Activated CD4-positive, alpha-beta T cell treated with anti-CD3 and anti-CD28 coated beads for 36 hours (primary cell): Measurements from ENCODE around the gene OR4D1. TPM values are rescaled to one million over a fixed set of nuclear protein-coding genes. Genes with fewer than 3 reads are reported as not detected.

Experiments
- ATAC-seq: fragments of 200-7000 bp; cut with Tn5 transposase; one replicate; pipeline ENCODE4 v1.10.0; 2021; ENCODE audit warnings: mild to moderate bottlenecking, moderate library complexity
- CTCF ChIA-PET: fragments of 350-600 bp; sonication (Branson Sonifier 250); formaldehyde crosslinking; loops from one replicate; lab custom pipeline; 2021; ENCODE audit warnings: antibody characterized with exemption; lab: Charles Lee
- POLR2A ChIA-PET: fragments of 350-600 bp; sonication (Branson Sonifier 250); formaldehyde crosslinking; loops from one replicate; lab custom pipeline; 2021; ENCODE audit warnings: antibody characterized with exemption, inconsistent platforms; lab: Charles Lee
- DNase-seq: peaks from one replicate; pipeline ENCODE4 v3.0.0-alpha.2; 2020
- H3K27ac Mint-ChIP-seq: one replicate; pipeline ENCODE4 v1.8.0; 2021; ENCODE audit warnings: mixed read lengths
- H3K27me3 Mint-ChIP-seq: one replicate; pipeline ENCODE4 v1.8.0; 2021; ENCODE audit warnings: mixed read lengths
- H3K36me3 Mint-ChIP-seq: one replicate; pipeline ENCODE4 v1.8.0; 2021; ENCODE audit warnings: low read depth, mixed read lengths
- H3K4me1 Mint-ChIP-seq: one replicate; pipeline ENCODE4 v1.8.0; 2021; ENCODE audit warnings: mixed read lengths
- H3K4me3 Mint-ChIP-seq: one replicate; pipeline ENCODE4 v1.8.0; 2021; ENCODE audit warnings: mild to moderate bottlenecking, moderate library complexity, mixed read lengths
- H3K9me3 Mint-ChIP-seq: one replicate; pipeline ENCODE4 v1.8.0; 2021; ENCODE audit warnings: low read depth, mixed read lengths
- intact Hi-C, 2 experiments: fragments of 100-400 bp; cut with DNase I in 1 of 2; cut with micrococcal nuclease in 1 of 2; formaldehyde crosslinking; loops; one replicate each; pipeline versions ENCODE4 v1.14.2 to v1.15.1; 2022 to 2024; cut with DNase I, micrococcal nuclease
- total RNA-seq, 2 experiments: library from RNA; stranded (reverse); gene quantifications; one replicate each; pipeline ENCODE4 v1.2.3, GENCODE V29; 2021

Gene OR4D1
- total RNA-seq, 2 experiments from 2014 or later, result 0.16 to 0.27 TPM

- H3K9me3 Mint-ChIP-seq, result no peaks in the 10 kb centered on the region
- H3K27me3 Mint-ChIP-seq, result peaks cover 3% of the 10 kb centered on the region
- no peak overlapping the region for H3K27ac Mint-ChIP-seq
- no peak for ATAC-seq
- H3K4me3 Mint-ChIP-seq, result no peak overlapping the region
- CTCF ChIA-PET, result interaction anchor here (1.2 kb wide), 1 partner anchor 25 kb away, joined by 3 read pairs; no protein-coding TSS in a partner anchor
- no peak for DNase-seq
- intact Hi-C loops, result no loop called here
- no peaks in the 10 kb centered on the region for H3K36me3 Mint-ChIP-seq
- POLR2A ChIA-PET, result no interaction called here
- no peaks in the 10 kb centered on the region for H3K4me1 Mint-ChIP-seq
These were observed 45.6 kb downstream of the OR4D1 start for GRCh38 chr17:58193641-58194255.

GRCh38 chr17:58195518-58196123, 47.4 kb downstream of the OR4D1 start:
- H3K9me3 Mint-ChIP-seq, result no peaks in the 10 kb centered on the region
- H3K27me3 Mint-ChIP-seq, result peaks cover 3% of the 10 kb centered on the region
- ChIA-PET POLR2A (no interaction called here), CTCF (interaction anchor here (0.5 to 1.0 kb wide), 3 partner anchors 19 to 303 kb away, joined by 3 read pairs; no protein-coding TSS in a partner anchor)
- no peaks in the 10 kb centered on the region for H3K4me1 Mint-ChIP-seq
- DNase-seq, result no peak
- intact Hi-C loops, result no loop called here
- H3K36me3 Mint-ChIP-seq, result no peaks in the 10 kb centered on the region
- H3K4me3 Mint-ChIP-seq, result no peak overlapping the region
- no peak overlapping the region for H3K27ac Mint-ChIP-seq
- ATAC-seq, result no peak

- intact Hi-C loops, result no loop called here
- ATAC-seq, result no peak
- H3K4me3 Mint-ChIP-seq, result no peak overlapping the region
- H3K36me3 Mint-ChIP-seq, result no peaks in the 10 kb centered on the region
- H3K27ac Mint-ChIP-seq, result no peak overlapping the region
- H3K4me1 Mint-ChIP-seq, result no peaks in the 10 kb centered on the region
- H3K9me3 Mint-ChIP-seq, result no peaks in the 10 kb centered on the region
- ChIA-PET CTCF (interaction anchor here (1.0 kb wide), 1 partner anchor 18 kb away, joined by 3 read pairs; no protein-coding TSS in a partner anchor), POLR2A (no interaction called here)
- H3K27me3 Mint-ChIP-seq, result peaks cover 3% of the 10 kb centered on the region
- no peak for DNase-seq
These were observed 48.4 kb downstream of the OR4D1 start for GRCh38 chr17:58196610-58197009.

- DNase-seq, result peak; percentile 79
- ChIA-PET POLR2A (interaction anchor here (1.0 kb wide), 1 partner anchor 193 kb away, joined by 3 read pairs; no protein-coding TSS in a partner anchor), CTCF (interaction anchor here (0.6 to 2.3 kb wide), 47 partner anchors 9 to 929 kb away, joined by 3 to 16 read pairs (median 3); partner anchors contain the start of genes CUEDC1, MKS1, RNF43 and SRSF1)
- ATAC-seq, result peak; percentile 95
- no peak overlapping the region for H3K4me3 Mint-ChIP-seq
- H3K27ac Mint-ChIP-seq, result no peak overlapping the region
- H3K27me3 Mint-ChIP-seq, result no peaks in the 10 kb centered on the region
- H3K4me1 Mint-ChIP-seq, result no peaks in the 10 kb centered on the region
- H3K36me3 Mint-ChIP-seq, result no peaks in the 10 kb centered on the region
- intact Hi-C loops, result loop anchor here in 1 of 2 experiments (1.0 kb wide), 1 partner anchor 247 kb away; no protein-coding TSS in a partner anchor
- H3K9me3 Mint-ChIP-seq, result no peaks in the 10 kb centered on the region
These were observed 51.9 kb downstream of the OR4D1 start for GRCh38 chr17:58200024-58200633.

- CTCF ChIA-PET, result interaction anchor here (1.3 to 1.5 kb wide), 2 partner anchors 55 to 89 kb away, joined by 3 read pairs; partner anchors contain the start of gene OR4D1
- Mint-ChIP-seq H3K4me1 (no peaks in the 10 kb centered on the region), H3K4me3 (no peak overlapping the region), H3K27me3 (no peaks in the 10 kb centered on the region), H3K36me3 (no peaks in the 10 kb centered on the region), H3K9me3 (no peaks in the 10 kb centered on the region), H3K27ac (no peak overlapping the region)
- DNase-seq, result no peak
- no peak for ATAC-seq
- POLR2A ChIA-PET, result no interaction called here
- intact Hi-C loops, result no loop called here
These were observed 54.7 kb downstream of the OR4D1 start for GRCh38 chr17:58202859-58203258.

GRCh38 chr17:58204796-58205195, 56.6 kb downstream of the OR4D1 start:
- Mint-ChIP-seq H3K4me3 (no peak overlapping the region), H3K36me3 (peaks cover 5% of the 10 kb centered on the region), H3K9me3 (no peaks in the 10 kb centered on the region), H3K27me3 (no peaks in the 10 kb centered on the region), H3K27ac (no peak overlapping the region), H3K4me1 (no peaks in the 10 kb centered on the region)
- ATAC-seq (no peak), DNase-seq (no peak)
- ChIA-PET CTCF (interaction anchor here (0.5 to 0.7 kb wide), 3 partner anchors 14 to 307 kb away, joined by 3 to 4 read pairs (median 3); partner anchors contain the start of genes HSF5 and MKS1), POLR2A (interaction anchor here (0.5 kb wide), 1 partner anchor 392 kb away, joined by 3 read pairs; no protein-coding TSS in a partner anchor)
- intact Hi-C loops, result no loop called here

GRCh38 chr17:58205936-58206335, 57.8 kb downstream of the OR4D1 start:
- intact Hi-C loops, result no loop called here
- Mint-ChIP-seq H3K36me3 (peaks cover 10% of the 10 kb centered on the region), H3K4me3 (no peak overlapping the region), H3K9me3 (no peaks in the 10 kb centered on the region), H3K4me1 (no peaks in the 10 kb centered on the region), H3K27ac (no peak overlapping the region), H3K27me3 (no peaks in the 10 kb centered on the region)
- ATAC-seq (no peak), DNase-seq (no peak)
- POLR2A ChIA-PET, result no interaction called here
- CTCF ChIA-PET, result interaction anchor here (0.8 kb wide), 1 partner anchor 10 kb away, joined by 3 read pairs; no protein-coding TSS in a partner anchor

- DNase-seq (no peak), ATAC-seq (no peak)
- intact Hi-C loops, result no loop called here
- POLR2A ChIA-PET, result no interaction called here
- H3K4me1 Mint-ChIP-seq, result no peaks in the 10 kb centered on the region
- H3K27ac Mint-ChIP-seq, result no peak overlapping the region
- H3K27me3 Mint-ChIP-seq, result no peaks in the 10 kb centered on the region
- CTCF ChIA-PET, result no interaction called here
- H3K36me3 Mint-ChIP-seq, result peaks cover 10% of the 10 kb centered on the region
- no peak overlapping the region for H3K4me3 Mint-ChIP-seq
- H3K9me3 Mint-ChIP-seq, result no peaks in the 10 kb centered on the region
These were observed 59.3 kb downstream of the OR4D1 start for GRCh38 chr17:58207451-58207850.

- Mint-ChIP-seq H3K4me1 (no peaks in the 10 kb centered on the region), H3K27me3 (no peaks in the 10 kb centered on the region), H3K9me3 (no peaks in the 10 kb centered on the region), H3K27ac (no peak overlapping the region), H3K36me3 (peaks cover 10% of the 10 kb centered on the region), H3K4me3 (no peak overlapping the region)
- intact Hi-C loops, result no loop called here
- DNase-seq (no peak), ATAC-seq (no peak)
- ChIA-PET POLR2A (no interaction called here), CTCF (no interaction called here)
These were observed 60.2 kb downstream of the OR4D1 start for GRCh38 chr17:58208344-58208743.
